Measurements from ENCODE around the gene TMEM203.
A peak's percentile ranks its signal among the peaks of the same experiment; 100 is the strongest.
"Not testable (repeated sequence)": the region's sequence is repeated elsewhere in the genome, so short reads cannot be mapped to it uniquely, and the experiment has no call there.

TMEM203 gene

DNA sequence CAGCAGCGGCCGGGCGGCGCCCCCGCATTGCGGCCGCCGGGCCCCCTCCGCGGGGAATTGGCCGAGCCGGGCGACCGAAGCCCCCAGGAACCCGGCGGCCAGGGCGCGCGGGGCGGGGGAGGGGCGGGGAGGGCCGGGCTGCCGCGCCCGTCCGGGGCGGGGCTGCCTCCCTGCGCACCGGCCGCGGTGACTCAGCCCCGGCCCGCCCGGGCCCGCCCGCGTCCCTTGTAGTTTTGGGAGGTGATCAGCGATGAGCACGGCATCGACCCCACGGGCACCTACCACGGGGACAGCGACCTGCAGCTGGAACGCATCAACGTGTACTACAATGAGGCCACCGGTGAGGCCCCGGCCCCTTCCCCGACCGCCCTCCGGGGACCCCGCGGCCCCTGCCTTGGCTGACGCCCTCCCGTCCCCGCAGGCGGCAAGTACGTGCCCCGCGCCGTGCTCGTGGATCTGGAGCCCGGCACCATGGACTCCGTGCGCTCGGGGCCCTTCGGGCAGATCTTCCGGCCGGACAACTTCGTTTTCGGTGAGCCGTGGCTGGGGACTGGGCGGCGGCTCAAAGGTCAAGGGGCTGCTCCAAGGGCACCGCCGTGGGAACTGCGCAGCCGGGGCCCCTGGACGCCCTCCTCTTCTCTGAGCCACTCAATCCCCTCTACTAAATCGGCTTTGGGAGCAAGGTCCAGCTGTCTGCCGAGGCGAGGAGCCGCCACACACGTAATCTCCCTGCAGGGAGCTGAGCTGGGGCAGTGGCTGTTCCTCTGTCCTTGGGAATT lies 36.2 kb upstream of the TMEM203 start:
- peak; percentile 64 for DNase-seq (ENCODE audit: low read depth)

DNA sequence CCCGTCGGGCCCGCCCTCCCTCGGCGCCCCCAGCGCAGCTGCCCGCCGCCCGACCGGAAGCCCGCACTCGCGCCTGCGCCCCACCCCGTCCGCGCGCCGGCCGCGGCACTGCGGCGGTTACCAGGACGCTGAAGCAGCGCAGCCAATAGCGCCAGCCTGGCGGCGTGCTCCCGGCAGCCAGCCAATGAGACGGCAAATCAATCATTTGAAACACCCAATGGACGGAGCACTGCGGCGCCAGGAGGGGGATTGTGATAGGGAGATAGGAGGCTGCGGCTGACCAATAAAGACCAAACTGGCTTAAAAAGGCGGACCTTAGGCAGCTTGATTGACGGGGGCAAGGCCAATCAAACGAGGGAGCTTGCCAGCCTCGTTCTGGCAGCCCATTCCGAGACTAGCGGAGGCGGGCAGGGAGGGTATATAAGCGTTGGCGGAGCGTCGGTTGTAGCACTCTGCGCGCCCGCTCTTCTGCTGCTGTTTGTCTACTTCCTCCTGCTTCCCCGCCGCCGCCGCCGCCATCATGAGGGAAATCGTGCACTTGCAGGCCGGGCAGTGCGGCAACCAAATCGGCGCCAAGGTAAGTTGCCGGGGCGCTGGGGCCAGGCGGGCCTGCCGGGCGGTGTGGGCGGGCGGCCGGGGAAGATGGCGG lies 35.5 kb upstream of the TMEM203 start, which contains the start of gene TUBB4B:
TUBB4B (plus strand) TSS at position 447 of the 649 bp plus-strand sequence; CDS start at position 521, 74 bp downstream.
- peak; percentile 95 for DNase-seq (ENCODE audit: low read depth)

DNA sequence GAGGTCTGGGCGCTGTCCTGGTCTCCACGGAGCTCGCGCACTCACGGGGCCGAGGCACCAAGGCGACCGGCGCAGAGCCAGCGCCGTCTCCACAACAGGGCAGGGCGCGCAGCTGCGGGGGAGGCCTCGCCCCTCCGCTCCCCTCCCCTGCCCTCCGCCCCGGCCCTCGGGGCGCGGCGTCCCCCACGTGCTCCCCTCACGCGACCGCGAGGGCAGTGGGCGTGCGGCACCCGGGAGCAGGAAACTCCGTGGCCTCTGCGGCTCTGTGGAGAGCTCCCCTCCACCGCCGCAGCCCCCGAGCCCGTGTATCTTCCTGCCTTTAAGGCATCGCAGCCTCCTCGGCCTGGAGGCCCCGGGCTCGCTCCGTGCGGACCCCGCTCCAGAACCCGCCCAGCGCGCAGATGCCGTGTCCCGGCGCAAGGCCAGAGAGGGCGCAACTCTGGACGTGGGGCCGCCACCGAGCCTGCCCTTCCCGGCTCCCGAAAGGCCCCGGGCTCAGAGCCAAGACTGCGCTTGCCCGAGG lies 34.9 kb upstream of the TMEM203 start:
- DNase-seq (ENCODE audit: low read depth) = peak; percentile 59

DNA sequence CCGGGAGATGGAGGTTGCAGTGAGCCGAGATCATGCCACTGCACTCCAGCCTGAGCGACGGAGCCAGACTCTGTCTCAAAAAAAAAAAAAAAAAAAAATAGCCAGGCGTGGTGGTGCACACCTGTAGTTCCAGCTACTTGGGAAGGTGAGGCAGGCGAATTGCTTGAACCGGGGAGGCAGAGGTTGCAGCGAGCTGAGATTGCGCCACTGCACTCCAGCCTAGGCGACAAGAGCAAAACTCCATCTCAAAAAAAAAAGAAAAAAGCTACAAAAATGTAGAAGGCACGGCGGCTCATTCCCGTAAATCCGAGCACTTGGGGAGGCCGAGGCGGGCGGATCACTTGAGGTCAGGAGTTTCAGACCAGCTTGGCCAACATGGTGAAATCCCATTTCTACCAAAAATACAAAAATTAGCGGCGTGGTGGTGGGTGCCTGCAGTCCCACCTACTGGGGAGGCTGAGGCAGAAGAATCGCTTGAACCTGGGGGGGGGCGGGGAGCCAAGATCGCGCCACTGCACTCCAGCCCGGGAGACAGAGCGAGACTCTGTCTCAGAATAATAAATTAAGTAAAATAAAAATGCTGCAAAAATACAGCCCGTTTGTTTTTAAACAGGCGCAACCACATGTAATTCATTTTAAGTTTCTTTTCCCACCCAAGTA lies 34.2 kb upstream of the TMEM203 start:
- not testable (repeated sequence) for DNase-seq (ENCODE audit: low read depth)

DNA sequence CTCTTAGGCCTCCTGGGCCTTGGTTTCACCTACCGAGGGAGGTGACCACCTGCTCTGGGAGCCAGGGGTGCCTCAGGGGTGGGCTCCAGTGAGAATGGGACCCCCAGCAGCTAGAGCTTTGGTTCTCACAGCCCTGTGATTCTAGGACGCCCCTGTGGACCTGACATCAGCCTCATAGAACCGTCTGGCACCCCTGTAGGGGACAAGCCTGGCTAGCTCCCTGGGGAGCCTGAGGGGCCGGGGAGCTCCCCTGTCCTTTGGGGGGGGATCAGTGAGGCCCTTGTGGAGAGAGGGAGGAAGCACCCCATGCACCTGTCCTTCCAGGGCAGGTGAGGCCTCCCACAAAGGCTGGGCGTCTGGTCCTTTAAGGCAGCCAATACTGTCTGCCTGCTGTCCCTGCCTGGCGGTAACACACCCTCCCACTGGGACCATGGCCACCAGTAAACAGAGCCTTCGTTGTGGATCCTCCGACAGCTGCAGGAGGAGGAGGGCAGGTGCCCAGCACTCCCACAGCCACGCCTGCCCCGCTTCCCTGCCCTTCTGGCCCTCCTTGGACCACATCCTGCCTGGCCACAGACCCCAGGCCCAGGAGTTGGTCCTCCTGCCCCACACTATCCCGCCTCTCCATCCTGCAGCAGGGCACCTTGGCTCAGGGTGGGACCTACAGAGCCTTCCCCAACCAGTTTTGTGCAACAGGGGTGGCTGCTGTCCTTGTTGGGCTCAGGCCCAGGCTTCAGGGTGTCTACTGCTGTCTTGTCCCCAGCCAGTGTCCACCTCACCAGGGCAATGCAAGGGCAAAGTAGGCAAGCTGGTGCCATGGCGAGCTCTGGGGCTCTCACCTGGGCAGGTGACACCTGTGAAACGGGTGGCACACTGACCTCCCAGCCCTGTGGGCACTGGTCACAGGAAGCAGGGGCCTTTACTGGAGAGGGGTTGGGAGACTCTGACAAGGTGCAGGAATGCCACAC lies 32.6 kb upstream of the TMEM203 start:
- DNase-seq (ENCODE audit: low read depth) = no peak

DNA sequence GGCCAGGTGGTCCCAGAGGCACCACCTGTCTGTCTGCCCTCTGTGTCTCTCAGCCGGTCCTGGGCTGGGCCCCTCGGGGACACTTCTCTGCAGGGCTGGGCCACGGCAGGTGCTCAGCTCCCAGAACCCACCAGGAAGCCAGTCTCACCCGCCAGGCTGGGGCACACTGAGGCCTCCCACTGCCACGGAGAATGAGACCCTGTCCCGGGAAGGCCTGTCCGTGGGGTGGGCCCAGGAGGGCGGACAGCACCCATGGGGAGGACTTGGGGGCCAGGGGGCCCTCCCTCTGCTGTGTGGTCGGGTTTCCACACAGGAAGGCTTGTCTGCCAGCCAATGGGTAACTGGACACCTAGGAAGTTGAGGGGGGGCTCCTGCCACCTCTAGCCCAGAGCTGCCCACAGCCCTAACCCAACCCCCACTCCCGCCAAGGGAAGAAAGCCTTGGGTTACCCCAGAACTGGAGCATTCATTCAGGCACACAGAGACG lies 31.5 kb upstream of the TMEM203 start:
- no peak for DNase-seq (ENCODE audit: low read depth)

DNA sequence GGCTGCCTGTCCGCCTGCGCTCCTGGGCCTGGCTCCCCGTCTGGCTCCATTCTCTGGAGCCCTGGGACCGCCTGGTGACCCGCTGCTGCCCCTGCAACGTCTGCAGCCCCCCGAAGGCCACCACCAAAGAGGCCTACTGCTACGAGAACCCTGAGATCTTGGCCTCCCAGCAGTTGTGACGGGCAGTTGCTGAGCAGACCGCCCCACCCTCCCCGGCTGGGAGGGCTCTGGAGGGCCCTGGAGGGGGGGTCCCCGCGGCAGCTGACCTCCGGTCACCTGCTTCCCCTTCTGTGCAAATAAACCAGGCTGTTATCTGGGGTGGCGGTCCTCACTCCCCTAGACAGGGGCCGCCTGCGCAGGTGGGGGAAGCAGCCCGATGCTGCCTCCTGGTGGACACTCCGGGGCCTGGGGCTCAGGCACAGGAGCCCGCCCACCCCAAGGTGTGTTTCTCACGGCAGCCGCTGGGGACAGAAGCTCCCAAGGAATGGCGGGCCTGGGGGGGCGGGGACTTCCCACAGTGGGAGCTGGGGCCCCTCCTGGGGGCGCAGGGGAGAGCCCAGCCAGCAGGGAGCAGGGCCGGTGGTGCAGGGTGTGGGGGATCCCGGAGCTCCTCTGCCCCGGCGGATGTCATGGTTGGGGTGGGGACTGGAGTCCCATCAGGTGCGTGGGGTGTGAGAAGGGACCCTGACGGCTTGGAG lies 30.9 kb upstream of the TMEM203 start:
- DNase-seq (ENCODE audit: low read depth) = peak; percentile 85

DNA sequence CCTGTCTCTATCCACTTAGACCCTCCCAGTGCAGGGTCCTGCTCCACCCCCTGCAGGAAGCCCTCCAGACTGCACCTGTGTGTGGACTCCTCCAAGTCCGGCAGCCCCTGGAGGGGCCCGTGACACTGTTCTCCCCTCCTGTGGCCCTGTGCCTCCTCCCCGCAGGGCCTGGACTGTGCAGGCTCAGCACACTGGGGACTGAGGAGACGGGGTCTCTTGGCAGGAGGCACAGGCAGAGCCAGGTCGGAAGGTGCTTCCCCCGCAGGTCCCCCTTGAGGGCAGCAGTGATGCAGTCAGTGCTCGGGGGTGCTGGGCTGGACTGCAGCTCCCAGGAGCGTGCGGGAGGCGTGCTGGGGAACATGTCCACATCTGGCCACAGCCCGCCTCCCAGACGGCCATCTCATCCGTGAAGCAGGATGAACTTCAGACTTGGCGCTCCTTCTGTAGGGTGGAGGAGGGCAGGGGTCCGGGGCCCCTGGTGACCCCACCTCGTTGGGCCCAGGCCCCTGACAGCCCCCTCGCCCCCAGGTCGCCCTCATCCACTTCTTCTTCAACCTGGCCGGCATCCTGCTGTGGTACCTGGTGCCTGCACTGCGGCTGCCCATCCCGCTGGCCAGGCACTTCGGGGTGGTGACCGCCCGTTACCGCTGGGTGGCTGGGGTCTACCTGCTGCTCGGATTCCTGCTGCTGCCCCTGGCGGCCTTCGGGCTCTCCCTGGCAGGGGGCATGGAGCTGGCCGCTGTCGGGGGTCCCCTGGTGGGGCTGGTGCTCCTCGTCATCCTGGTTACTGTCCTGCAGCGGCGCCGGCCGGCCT lies 30.2 kb upstream of the TMEM203 start:
- DNase-seq (ENCODE audit: low read depth) = no peak

DNA sequence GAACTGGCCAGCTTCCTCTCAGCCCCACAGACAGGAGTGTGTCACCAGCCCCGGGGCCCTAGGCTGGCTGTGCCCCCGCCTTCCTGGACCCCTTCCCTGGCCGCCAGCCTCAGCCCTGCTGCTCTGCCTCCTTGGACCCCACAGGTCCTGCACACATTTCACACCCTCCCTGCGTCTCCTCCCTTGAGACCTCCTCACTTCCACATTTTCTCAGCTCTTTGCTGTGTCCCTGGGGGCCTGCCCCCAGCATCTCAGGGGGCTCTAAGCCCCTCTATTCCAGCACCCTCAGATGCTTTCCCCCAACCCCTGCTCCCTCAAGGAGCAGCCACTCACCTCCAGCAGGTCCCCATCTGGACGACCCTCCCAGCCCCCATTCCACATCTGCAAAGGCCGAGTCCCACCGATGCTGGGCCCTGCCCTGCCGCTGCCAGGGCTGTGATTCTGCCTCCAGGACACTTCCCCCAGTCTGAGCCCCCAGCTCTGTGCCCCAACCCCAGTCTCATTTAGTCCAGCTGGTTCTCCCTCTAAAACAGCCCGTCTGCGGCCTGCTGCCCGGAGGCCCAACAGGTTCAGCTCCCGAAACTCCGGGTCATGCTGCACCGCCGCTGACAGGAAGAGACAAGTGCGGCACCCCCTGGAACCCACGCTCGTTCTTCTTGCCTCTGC lies 29.4 kb upstream of the TMEM203 start:
- DNase-seq (ENCODE audit: low read depth) = no peak

DNA sequence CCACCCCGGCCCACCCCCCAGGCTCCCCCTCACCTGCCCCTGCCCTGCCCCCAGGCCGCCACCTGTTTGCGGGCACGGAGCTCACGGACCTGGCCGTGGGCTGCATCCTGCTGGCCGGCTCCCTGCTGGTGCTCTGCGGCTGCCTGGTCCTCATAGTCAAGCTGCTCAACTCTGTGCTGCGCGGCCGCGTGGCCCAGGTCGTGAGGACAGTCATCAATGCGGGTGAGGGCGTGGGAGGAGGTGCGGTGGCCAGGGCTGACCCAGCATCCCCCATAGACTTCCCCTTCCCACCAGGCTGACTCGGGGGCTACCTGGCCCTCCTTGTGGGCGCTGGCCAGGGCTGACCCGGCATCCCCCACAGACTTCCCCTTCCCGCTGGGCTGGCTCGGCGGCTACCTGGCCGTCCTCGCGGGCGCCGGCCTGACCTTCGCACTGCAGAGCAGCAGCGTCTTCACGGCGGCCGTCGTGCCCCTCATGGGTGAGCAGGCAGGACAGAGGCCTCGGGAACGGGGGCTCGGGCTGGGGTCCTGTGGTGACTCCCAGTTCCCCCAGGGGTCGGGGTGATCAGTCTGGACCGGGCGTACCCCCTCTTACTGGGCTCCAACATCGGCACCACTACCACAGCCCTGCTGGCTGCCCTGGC lies 28.7 kb upstream of the TMEM203 start:
- DNase-seq (ENCODE audit: low read depth) = no peak

DNA sequence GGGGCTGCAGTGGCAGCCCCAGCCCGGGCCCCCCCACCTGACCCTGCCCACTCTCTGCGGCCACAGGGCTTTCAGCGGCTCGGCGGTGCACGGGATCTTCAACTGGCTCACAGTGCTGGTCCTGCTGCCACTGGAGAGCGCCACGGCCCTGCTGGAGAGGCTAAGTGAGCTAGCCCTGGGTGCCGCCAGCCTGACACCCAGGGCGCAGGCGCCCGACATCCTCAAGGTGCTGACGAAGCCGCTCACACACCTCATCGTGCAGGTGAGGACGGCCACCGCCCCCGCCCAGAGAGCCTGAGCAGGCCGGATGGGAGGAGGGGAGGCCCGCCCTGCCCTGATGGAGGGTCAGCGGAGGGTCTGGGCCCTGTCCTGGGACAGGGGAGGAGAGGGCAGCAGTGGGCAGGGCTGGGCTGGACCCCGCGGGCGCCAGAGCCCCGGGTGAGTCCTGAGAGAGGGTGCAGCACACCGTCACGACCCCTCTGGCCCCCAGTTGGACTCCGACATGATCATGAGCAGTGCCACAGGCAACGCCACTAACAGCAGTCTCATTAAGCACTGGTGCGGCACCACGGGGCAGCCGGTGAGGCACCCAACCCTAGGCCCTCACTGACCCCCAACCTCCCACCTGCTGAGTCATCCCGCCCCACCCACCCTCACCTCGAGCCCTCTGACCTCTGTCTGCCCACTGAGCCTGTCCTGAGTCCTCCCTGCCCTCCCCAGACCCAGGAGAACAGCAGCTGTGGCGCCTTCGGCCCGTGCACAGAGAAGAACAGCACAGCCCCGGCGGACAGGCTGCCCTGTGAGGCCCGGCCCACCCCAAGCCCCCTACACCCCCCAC lies 27.9 kb upstream of the TMEM203 start:
- no peak for DNase-seq (ENCODE audit: low read depth)

DNA sequence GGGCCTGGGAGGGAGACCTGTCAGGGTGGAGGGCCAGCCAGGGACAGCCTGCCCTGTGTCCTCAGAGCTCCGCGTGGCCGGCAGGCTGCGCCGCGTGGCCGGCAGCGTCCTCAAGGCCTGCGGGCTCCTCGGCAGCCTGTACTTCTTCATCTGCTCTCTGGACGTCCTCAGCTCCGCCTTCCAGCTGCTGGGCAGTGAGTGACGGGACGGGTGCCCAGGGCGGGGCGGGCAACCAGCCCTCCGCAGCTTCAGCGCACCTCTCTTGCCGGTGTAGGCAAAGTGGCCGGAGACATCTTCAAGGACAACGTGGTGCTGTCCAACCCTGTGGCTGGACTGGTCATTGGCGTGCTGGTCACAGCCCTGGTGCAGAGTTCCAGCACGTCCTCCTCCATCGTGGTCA lies 27.1 kb upstream of the TMEM203 start:
- no peak for DNase-seq (ENCODE audit: low read depth)

DNA sequence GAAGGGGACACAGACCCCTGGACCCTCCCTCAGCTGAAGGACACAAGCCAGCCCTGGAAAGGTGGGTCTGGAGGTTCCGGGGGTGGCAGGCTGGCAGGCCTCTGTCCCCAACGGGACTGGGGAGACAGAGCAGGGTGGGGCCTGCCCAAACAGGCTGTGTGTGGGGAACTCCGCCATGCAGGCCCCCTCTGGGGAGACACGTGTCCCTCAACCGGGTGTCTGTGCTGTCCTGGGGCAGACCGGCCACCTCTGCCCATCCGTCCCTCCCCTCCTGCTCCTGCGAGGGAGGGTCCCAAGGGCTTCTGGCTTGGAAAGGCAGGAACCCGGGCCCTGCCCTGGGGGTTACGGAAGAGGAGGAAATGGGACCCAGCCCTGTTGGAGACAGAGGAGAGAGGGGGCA lies 26.7 kb upstream of the TMEM203 start:
- no peak for DNase-seq (ENCODE audit: low read depth)

DNA sequence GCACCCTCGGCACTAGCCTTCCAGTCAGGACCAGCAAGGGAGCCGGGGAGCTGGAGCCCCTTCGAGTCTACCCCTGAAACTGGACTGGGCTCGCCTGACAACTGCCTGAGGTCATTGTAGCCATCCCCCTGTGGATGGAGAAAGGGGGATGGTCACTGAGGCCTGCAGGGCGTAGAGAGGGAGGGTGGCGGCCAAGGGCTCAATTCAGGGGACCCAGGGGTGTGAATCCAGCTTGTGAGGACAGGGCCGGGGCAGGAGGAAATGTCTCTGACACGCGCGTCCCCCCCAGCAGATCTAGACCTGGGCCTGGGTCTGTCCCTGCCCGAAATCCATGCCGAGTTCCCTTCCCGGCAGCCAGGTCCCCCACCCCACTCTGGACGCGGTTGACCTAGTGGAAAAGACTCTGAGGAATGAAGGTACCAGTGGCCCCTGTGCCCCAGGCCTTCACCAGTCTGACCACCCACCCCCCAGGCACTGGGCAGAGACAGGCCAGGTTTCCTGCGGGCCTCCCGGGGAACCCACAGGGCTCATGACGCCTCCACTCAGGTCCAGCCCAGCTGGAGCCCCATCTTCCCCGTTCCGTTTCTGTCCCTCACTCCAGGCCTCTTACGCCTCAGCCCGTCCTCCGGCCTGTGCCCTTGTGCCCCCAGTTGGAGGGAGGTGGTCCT lies 26.1 kb upstream of the TMEM203 start:
- no peak for DNase-seq (ENCODE audit: low read depth)

DNA sequence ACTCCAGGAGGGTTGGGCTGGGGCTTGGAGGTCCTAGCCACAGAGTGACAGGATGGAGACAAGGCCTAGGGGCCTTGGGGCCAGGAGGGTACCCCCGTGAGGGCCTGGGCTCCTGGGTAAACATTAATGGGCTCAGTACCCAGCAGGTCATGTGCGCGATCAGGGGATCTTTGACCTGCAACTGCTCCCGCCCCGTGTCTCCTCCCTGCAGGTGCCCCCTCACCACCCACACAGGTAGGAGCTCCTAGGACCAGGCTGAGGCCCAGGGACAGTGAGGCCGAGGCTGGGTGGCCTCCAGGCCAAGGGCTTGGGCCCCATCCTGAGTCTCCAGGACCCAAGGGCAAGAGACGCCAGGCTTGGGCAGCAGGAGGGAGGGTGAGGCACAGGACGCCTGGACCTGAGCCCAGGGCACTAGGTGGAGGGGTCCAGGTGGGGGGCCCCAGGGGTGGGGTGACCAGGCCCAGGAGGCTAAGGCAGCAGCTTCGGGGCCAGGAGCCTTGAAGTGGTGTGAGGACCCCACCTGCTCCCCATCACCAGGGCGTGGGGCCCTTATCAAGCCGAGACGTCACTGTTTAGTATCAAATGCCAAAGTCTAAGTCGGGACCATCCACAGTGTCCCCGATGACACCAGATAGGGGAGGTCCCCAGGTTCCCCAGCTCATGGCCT lies 25.4 kb upstream of the TMEM203 start, which contains the start of gene SLC34A3:
SLC34A3 (plus strand) TSS at position 197 of the 667 bp plus-strand sequence. CDS start 802 bp downstream, outside the sequence.
- no peak for DNase-seq (ENCODE audit: low read depth)

DNA sequence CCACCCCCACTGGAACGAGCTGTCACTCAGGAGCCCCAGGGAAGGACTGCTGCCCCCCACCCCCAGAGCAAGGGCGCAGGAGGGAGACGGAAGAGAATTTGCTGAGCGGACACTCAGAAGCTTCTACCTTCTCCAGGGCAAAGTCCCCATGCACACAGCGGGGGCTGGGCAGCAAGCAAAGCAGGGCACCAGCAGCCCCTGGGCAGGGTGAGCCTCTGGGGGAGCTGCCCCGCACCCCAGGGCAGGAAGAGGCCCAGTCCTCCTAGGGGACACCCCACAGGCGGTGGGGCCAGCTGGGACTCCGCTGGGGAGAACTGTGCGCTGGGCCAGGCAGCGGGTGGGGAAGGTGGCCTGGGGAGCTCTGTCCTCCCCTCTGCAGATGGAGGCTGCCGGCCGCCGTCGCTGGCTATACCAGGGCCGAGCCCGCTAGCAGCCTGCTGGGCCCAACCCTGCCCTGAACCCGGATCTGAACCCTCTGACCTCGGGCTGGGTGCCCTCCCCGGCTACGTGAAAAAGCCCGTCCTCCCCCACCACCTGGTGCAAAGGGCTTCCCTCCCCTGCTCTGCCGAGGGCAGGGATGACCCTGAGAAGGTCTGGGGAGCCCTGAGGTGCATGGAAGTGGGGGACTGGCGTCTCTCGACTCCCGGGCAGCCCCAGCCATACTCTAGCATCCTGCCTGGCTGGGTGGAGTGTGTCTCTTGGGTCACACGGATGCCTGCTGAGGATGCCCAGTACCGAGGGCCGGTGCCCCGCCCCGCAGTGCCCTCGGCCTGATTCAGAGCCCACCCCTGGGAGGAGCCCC lies 24.7 kb upstream of the TMEM203 start:
- no peak for DNase-seq (ENCODE audit: low read depth)

All from activated T-helper 9 cell treated with anti-CD3 and anti-CD28 coated beads, Interleukin-2, amount 50 U/mL, for 16 hours (primary cell).